ENCODE data around the gene MLF2.
A peak's percentile ranks its signal among the peaks of the same experiment; 100 is the strongest.

The MLF2 gene, protein sequence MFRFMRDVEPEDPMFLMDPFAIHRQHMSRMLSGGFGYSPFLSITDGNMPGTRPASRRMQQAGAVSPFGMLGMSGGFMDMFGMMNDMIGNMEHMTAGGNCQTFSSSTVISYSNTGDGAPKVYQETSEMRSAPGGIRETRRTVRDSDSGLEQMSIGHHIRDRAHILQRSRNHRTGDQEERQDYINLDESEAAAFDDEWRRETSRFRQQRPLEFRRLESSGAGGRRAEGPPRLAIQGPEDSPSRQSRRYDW

DNA sequence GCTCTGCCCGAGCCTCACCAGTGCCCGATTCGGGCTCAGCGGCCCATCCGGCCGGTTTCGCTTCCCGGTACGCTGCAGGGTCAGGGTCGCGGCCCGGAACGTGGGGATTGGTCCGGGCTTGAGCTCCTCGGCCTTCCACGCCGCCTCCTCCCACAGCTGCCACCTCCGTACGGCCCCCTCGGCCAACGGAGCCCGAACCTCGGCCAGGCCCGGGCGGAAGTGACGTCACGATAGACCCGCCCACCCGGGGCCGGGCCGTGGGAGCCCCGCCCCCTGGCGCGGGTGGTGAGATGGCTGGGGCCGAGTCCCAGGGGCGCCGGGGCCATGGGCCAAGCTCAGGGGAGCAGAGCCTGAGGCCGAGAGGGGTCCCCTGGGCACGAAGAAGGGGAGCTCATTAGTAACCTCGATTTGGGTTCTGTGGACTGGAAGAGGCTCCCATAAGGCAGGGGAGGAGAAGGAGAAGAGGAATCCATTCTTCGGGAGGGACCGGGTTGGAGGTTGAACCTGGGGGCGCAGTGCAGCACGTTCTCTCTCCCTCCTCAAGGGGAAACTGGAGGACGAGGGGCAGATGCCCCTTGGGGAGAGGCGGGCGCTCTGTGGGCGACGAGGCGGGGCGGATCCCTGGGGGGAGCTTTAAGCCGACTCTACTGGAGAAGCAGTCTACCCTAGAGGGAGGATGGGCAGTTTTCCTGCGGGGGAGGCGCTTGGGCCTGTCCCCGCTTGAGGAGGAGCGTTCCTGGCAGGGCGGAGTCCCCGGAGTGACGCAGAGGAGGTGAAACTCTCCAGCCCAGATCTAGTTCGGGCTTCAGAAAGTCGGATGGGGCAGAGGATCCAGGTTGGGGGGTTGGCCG lies at the start of gene MLF2:
Gene MLF2, minus strand, starts transcription at position 221 of the 851 bp plus-strand sequence. CDS start 807 bp downstream, outside the sequence.
- peak; percentile 60 for DNase-seq

DNA sequence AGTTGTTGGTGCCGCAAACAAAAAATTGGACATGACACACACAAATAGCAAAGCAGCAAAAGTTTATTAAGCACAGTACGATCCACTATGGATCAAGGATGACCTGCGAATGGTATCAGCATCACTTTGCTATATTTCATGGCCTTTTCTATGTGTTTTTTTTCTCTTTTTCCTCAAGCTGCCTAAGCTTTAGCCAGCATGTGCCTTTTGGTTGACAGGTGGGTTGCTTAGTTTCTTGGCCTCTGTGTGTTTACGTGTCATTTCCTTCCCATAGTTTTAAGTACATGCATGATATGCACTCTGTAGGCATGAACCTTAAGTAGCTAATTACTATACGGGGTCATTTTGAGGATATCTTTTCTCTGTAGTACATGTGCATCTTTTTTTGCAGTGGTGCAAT lies 46.2 kb upstream of the MLF2 start:
- DNase-seq = no peak

DNA sequence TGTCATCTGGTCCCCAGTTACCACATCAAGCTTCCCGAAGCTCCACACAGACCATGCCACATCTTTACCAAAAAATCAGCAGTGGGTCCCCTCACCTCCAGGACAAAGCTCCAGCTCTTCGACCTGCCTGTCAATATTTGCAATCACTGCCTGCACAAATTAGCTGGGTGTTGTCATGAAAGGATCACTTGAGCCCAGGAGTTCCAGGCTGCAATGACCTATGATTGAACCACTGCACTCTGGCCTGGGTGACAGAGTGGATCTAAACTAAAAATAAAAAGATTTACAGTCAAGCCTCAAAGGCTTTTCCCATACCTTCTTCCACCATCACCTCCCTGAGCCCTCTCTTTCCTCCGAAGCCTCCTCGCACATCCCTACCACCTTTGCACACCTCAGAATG lies 43.6 kb upstream of the MLF2 start:
- DNase-seq = no peak

DNA sequence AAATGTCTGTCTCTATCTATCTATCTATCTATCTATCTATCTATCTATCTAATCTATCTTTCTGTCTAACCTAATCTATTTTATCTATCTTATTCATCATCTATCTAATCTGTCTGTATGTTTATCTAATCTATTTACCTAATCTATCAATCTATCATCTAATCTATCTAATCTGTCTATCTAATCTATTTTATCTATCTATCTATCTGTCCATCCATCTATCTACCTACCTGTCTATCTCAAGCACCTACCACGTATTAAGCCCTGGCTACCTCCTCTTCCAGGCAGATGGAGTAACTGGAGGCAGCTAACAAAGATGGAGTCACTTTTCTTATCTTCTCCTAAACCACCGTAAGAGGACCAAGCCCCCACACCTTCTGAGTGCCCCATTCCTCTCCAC lies 42.1 kb upstream of the MLF2 start:
- DNase-seq = no peak

DNA sequence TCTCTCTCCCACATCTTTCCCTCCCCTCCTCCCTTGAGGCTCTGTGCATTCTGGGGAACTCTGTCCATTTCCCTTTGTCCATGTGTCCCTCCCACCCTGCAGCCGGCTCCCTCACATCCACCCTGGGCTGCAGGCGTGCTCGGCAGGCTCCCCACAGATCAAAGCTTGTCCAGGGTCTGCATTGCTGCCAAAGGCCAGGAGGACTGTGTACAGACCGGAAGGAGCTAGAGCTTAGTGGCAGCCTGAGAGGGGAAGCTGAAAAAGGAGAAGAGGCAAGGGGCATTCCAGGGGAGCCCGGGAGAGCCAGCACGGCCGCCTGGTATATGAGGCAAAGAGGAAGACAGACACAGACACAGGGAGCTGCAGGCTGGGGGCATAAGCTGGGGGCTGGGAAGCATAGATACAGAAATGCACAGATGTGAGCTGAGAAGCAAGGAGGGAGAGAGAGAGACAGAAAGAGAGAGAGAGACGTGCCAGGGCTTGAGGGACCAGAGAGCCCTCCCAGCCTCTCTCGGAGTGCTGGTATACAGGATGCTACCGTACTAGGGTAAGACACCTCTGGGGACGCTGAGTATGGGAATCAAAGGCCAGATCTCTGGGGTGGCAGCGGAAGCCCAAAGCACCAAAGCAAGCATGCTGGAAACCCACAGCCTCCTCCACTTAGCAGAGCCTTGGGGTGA lies 39.7 kb upstream of the MLF2 start:
- DNase-seq = no peak

DNA sequence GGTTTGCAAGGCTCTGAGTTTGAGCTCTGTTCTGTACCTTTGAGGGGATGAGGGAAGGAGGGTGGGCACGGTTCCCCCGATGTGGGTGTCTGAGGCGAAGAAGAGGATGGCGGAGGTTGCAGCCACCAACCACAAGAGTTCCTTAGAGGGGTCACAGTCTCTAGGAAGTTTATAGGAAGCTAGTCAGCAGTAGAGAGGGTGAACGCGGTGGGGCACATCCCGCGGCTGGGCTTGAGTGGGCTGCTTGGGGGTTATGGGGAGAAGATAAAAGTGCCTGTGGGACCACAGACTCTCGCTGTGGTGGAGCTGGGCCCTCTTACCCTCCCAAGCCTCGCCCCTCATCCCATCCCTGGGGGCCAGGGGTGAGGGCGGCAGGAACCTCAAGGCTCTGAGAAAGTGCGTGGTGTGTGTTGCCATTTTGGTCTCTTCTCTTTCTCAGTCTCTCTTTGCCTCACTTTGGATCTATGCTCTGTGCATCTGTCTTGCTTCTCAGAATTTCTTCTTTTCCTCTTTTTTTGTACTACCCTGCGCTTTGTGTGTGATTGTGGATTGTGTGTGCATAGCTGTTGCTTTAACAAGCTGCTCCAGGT lies 39.1 kb upstream of the MLF2 start:
- DNase-seq = no peak

DNA sequence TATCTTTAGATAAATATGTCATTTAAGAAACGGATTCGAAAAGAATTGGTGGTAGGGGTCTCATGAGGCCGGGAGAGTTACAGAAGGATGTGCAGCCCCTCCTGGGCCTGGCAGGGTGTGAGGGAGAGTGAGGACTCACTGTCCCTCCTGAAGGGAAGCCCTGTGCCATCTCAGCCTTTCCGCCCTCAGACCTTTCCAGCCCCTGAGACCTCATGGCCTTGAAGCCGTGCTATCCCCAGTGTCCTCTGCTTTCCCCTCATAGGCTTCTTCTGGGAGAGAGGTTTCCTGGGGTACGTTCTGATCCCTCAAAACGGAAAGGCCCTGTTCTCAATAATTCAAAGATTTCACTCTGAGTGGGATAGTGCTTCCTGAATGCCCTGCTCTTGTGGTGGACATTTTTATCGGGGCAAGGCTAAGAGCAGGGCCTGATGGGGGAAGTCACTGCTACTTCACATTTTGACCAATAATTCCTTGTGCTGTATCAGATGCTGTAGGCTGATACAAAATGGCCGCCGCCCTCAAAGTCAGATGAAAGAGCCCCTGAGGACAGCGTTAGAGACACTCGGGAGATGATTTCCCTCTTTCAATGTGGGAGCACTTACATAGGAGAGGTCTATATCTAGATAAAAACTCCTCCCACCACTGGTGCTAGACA lies 37.7 kb upstream of the MLF2 start:
- no peak for DNase-seq

DNA sequence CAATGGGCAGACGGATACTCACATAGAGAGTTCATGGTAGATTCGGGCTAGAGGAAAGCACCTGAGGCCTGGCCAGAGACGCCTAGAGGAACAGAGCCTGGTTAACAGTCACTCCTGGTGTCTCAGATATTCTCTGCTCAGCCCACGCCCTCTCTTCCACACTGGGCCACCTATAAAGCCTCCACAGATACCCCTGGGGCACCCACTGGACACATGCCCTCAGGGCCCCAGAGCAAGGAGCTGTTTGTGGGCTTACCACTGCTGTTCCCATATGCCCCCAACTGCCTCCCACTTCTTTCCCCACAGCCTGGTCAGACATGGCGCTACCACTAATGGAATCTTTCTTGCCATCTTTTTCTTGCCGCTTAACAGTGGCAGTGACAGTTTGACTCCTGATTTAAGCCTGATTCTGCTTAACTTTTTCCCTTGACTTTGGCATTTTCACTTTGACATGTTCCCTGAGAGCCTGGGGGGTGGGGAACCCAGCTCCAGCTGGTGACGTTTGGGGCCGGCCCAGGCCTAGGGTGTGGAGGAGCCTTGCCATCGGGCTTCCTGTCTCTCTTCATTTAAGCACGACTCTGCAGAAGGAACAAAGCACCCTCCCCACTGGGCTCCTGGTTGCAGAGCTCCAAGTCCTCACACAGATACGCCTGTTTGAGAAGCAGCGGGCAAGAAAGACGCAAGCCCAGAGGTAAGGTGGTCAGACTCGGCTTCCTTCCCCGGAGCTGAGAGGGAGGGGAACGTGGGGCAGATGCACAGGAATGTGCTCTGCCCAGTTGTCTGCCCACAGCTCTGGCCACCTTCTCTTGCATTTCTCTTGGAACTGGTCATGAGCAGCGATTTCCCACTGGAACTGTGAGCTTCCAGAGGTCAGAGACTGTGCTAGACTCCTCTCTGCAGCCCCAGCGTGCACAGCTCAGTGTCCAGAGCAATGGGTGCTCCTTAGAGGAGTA lies 36.3 kb upstream of the MLF2 start, which contains the start of gene CD4:
Gene CD4, plus strand, starts transcription at position 557 of the 953 bp plus-strand sequence. CDS start 10,611 bp downstream, outside the sequence.
- DNase-seq = no peak

DNA sequence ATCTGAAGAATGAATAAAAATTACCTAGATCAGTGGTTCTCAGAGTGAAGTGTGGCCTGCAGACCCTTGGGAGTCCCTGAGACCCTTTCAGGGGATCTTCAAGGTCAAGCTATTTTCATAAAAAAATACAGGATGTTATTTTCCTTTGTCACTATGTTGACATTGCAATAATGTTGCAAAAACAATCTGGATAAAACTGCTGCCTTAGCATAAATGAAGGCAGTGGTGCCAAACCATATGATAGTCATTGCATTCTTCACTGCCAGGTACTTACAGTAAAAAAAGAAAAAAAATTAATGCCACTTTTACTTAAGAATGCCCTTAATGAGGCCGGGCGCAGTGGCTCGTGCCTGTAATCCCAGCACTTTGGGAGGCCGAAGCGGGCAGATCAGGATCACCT lies 34.4 kb upstream of the MLF2 start:
- DNase-seq = no peak

DNA sequence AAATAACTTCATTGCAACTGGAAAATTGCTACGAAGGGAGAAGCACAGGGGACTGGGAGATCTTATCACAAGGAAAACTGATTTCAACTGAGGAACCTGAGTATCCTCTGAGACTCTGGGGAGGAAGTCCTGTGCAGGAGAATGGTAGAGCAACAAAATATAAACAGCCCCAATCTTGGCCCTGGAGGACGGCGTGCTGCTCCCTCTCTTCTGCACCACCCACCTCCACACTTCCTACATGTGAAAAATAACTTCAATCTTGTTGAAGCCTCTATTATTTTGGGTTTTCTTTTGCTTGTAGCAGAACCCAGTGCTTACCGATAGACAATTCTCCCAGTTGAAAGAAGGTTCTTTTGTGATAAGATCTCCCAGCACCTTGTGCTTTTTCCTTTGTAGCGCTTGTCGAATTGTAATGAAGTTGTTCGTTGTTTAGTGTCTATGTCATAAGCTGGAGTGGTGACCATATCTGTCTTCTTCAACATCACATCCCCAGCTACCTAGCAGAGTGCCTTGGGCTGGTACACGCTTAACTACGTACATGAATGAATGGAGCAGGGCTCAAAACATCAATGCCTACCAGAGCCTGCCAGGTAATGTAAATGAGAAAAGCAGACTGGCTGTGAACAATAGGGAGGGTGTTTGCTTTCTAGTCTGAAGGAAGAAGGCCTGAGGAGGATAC lies 33.6 kb upstream of the MLF2 start:
- DNase-seq = no peak

DNA sequence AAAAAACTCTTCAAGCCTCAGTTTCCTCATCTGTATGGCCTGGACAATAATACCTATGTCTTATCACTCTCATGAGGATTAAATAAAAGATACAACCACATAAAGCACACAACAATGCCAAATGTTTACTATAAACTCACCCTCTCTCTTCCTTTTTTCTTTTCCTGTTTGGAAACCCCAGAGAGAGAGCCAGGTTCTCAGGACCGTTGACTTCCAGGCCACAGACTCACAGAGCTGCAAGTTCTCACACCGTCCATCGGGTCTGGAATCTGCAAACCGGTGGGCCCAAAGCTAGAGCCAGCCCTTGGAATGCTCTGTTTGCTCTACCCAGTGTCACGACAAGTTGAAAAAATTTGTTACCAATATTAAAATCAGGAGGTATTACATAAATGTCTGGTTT lies 31.8 kb upstream of the MLF2 start:
- DNase-seq = no peak

DNA sequence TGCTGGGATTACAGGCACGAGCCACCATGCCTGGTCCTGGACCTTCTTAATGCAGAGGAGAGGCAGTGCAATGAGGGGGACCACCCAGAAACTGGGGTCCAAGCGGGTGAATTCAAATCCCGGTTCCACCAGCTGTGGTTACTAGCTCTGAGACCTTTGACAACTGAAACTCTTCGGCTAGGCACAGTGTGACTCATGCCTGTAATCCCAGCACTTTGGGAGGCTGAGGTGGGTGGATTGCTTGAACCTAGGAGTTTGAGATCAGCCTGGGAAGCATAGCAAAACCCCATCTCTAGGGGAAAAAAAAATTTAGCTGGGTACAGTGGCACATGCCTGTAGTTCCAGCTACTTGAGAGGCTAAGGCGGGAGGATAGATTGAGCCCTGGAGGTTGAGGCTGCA lies 31.4 kb upstream of the MLF2 start:
- no peak for DNase-seq

DNA sequence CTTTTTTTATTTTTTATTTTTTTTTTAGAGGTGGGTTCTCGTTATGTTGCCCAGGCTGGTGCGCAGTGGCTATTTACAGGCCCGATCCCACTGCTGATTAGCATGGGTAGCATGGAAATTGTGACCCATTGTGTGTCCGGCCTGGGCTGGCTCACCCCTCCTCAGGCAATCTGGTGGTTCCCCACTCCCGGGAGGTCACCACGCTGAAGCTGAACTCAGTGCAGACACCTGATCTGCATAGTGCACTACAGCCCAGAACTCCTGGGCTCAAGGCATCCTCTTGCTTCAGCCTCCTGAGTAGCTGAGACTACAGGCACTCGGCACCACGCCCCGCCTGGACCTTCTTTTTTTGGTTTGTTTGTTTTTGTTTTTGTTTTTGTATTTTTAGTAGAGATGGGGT lies 30.9 kb upstream of the MLF2 start:
- DNase-seq = no peak

DNA sequence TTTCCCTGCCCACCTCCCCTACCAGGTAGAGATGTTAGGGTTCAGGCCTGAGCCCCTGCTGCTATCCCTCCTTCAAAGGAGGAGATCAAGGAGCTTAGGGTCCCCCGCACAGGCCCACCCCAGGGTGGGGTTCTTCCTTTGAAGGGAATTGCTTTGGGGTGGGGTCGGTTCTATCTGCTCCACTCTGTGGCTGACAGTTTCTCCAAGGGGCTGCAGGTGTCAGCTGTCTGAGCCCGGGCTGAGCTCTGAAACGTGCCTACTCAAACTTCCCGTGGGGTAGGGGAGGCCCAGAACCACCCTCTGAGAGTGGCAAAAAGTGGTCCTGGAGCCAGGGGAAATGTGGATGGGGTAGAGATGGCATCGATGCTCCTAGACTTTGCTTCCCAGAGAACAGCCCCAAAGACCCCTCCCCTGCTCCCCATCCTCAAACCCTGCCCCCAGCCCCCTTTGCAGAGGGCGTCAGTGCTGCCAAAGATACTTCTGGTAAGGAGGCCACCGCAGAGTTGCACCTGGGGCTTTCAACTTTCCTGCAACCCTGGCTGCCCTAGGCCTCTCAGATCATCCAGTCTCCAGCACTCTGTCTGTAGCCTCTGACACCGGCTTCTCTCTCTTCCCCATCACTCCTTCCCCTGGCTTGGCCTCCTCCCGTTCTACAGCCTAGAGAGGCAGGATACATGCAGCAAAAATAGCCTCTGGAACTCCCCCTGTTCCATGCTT lies 30.1 kb upstream of the MLF2 start:
- no peak for DNase-seq

DNA sequence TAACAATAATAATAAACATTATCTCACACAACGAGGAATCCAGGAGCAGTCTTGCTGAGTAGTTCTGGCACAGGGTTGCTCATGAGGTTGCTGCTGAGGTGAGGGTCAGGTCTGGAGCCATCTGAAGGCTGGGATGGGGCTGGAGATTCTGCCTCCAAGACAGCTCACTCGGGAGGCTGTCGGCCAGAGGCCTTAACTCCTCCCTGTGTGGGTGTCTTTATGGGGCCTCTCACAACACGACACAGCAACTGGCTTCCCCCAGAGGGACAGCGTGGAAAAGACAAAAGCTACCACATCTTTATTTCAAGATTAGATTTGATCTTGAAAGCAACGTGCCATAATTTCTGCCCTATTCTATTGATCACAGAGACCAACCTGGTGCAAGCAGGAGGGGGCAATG lies 29.2 kb upstream of the MLF2 start:
- DNase-seq = no peak

DNA sequence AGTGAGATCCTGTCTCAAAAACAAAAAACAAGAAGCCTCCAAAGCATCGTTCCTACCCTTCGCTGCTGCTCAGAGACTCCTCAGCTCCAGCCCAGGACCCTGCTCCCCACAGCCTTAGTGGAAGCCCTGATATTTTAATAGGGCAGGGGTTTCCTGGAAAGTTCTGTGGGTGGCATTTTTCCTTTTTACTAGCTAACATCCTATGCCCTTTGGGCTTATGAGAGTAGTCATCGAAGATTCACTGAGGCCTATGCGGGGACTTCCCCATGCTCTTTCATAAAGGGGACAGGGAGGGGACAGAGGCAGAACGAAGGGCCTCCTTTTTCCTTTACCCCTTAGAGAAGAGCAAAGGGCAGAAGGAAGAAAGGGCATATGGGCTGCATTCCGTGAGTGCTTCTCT lies 27.6 kb upstream of the MLF2 start:
- no peak for DNase-seq

DNA sequence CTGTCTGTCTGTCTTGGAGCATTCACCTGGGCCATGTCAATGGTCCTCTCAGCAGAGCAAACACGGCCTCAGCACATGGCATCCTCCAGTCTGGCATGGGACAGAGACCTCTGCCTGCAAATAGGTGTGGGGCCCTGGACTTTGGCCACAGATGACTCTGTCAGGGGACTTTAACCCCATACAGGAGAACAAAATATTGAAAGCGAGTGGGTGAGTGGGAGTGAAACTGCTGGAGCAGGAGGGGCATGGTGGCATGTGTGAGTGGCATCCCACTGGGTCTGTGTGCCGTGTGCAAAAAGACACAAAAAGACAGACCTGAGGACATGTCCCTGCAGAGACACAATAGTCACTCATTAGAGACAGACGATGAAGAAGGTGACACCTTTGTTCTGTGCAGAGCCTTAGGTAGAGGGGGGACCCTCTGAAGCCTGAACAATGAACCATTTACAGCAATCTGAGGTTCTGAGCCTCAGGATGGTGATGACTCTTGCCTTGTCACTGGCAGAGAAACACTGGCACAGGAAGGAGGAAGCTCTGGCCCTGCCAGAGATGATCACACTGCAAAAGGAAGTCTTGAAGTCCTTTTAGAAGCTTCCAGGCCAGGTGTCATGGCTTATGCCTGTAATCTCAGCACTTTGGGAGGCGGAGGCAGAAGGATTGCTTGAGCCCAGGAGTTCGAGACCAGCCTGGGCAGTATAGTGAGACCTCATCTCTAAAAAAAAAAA lies 26.9 kb upstream of the MLF2 start:
- DNase-seq = no peak

DNA sequence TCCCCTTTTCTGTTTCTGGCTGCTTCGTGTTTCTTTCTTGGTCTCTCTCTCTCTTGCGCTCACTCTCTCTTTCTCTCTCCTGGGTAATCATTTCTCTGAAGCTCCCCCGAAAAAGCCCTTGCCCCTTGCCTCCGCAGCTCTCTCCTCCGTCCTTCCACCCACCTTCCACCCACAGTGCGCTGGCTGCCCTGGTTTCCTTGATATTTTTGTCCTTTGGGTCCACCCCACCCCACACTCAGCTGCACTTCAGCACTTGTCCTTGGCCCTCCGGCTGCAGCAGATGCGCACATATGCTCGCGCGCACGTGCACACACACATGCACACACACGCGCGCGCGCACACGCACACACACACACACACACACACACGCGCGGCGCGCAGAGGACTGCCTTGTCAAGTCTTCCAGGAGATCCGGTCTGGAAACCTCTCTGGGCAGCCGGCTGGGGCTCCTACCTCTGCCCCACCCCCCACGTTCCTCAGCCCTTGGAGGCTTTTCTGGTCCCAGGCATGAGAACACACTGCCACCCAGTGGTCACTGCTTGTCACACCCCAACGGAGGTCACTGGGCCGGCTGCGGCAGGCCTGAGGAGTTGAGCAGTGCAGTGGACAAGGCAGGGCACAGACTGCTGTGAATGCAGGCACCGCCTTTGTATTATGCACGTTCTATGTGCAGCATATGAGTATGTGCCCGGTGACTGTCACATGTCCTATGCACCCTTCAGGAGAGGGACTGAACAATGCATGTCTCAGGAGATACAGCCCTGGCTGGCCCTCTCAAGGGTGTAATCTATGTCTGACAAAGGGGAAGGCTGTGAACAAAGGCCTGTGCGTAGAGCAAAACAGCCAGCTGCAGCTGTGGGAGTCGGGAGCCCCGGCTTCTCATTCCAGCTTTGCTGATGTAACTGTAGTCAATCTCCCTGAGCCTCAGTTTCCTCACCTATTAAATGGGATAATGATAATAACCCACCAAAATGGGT lies 25.9 kb upstream of the MLF2 start:
- peak; percentile 56 for DNase-seq

DNA sequence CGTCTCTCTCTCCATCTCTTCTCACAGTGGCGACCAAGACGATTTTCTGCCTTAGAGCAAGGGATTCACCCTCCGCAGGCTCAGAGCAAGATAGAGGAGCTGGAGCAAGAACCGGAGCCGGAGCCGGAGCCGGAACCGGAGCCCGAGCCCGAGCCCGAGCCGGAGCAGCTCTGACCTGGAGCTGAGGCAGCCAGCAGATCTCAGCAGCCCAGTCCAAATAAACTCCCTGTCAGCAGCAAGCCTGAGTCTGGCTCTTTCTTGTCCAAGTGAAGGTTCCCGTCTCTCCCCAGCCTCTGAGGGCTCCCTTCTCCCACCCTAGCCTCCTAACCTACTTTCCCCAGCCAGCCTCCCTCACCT lies 25.3 kb upstream of the MLF2 start:
- DNase-seq = no peak

Data from SHP77 treated with DMSO at 0.1 percent for 48 hours (cell line).